Measurements from ENCODE around the gene ZNF420. TPM values are rescaled to one million over a fixed set of nuclear protein-coding genes. Genes with fewer than 3 reads are reported as not detected.
"Not testable (repeated sequence)": the region's sequence is repeated elsewhere in the genome, so short reads cannot be mapped to it uniquely, and the experiment has no call there.

ZNF420 gene
- total RNA-seq, 1 donor from 2014 or later = 12.2 TPM

DNA sequence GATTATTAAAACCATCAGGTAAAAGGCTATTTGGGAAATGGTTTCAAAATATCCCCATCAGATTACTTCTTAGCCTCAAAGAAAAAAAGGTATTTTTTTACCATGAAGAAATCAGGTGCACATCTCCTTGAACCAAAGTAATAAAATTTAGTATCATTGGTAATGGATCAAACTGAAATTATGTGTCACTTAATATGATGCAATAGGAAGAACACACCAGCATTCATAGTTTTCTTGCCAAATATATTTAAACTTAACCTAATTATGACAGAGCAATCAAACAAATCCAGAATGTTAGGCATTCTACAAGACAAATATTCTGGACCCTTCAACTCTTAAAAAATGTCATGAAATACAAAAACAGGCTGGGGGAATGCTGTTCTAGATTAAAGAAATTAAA is 4.1 kb upstream of the ZNF420 start:
- H3K27me3 Mint-ChIP-seq (ENCODE audit: low read depth) = no peaks in the 10 kb centered on the region
- DNase-seq (ENCODE audit: low read depth, low spot score) = no peak
- H3K9me3 Mint-ChIP-seq = peaks cover 6% of the 10 kb centered on the region
- H3K27ac Mint-ChIP-seq (ENCODE audit: unreplicated experiment) = no peak overlapping the region
- TF ChIP-seq, protein P1, sequence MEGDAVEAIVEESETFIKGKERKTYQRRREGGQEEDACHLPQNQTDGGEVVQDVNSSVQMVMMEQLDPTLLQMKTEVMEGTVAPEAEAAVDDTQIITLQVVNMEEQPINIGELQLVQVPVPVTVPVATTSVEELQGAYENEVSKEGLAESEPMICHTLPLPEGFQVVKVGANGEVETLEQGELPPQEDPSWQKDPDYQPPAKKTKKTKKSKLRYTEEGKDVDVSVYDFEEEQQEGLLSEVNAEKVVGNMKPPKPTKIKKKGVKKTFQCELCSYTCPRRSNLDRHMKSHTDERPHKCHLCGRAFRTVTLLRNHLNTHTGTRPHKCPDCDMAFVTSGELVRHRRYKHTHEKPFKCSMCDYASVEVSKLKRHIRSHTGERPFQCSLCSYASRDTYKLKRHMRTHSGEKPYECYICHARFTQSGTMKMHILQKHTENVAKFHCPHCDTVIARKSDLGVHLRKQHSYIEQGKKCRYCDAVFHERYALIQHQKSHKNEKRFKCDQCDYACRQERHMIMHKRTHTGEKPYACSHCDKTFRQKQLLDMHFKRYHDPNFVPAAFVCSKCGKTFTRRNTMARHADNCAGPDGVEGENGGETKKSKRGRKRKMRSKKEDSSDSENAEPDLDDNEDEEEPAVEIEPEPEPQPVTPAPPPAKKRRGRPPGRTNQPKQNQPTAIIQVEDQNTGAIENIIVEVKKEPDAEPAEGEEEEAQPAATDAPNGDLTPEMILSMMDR (conservative IDR thresholded peaks at IDR 0.05) = no peak
- H3K36me3 Mint-ChIP-seq (ENCODE audit: low read depth) = peaks cover 33% of the 10 kb centered on the region
- no peak overlapping the region for H3K4me3 Mint-ChIP-seq
- H3K4me1 Mint-ChIP-seq = peaks cover 16% of the 10 kb centered on the region

DNA sequence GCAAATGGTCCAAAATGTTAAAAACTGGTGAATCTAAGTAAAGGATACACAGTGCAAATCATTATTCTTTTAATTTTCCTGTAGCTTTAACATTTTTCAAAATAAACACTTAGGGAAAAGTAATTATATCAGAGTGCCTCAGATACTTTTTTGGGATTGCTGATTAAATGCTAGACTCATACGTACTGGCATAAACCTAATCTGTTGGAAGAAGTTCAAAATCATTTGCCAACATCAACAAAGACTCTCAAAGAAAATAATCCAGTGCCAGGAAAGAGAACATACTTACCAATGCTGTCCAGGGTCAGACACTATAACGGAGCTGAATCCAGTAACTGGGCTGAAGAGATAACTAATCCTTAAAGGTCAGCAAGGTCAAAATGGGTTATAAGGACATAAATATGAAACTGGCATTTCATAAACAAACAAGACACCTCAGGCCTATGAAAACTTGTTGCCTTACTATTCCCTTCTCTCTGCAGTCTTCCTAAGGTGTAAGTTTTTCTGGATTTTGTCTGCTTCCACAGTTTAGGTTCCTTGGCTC is 3.3 kb upstream of the ZNF420 start:
- H3K9me3 Mint-ChIP-seq = peaks cover 6% of the 10 kb centered on the region
- H3K36me3 Mint-ChIP-seq (ENCODE audit: low read depth) = peaks cover 36% of the 10 kb centered on the region
- TF ChIP-seq, protein P1 (conservative IDR thresholded peaks at IDR 0.05) = no peak
- no peaks in the 10 kb centered on the region for H3K27me3 Mint-ChIP-seq (ENCODE audit: low read depth)
- peaks cover 21% of the 10 kb centered on the region for H3K4me1 Mint-ChIP-seq
- H3K4me3 Mint-ChIP-seq = peak overlapping the region; percentile 28
- DNase-seq (ENCODE audit: low read depth, low spot score) = no peak
- no peak overlapping the region for H3K27ac Mint-ChIP-seq (ENCODE audit: unreplicated experiment)

GRCh38 chr19:37076524-37076923 is 1.7 kb upstream of the ZNF420 start:
- peaks cover 41% of the 10 kb centered on the region for H3K36me3 Mint-ChIP-seq (ENCODE audit: low read depth)
- not testable (repeated sequence) for H3K27ac Mint-ChIP-seq (ENCODE audit: unreplicated experiment); H3K9me3 Mint-ChIP-seq; DNase-seq (ENCODE audit: low read depth, low spot score); H3K27me3 Mint-ChIP-seq (ENCODE audit: low read depth)
- H3K4me1 Mint-ChIP-seq = peaks cover 21% of the 10 kb centered on the region
- peak overlapping the region; percentile 78 for H3K4me3 Mint-ChIP-seq

- peaks cover 46% of the 10 kb centered on the region for H3K36me3 Mint-ChIP-seq (ENCODE audit: low read depth)
- peaks cover 21% of the 10 kb centered on the region for H3K4me1 Mint-ChIP-seq
- DNase-seq (ENCODE audit: low read depth, low spot score) = no peak
- H3K27me3 Mint-ChIP-seq (ENCODE audit: low read depth) = no peaks in the 10 kb centered on the region
- peaks cover 10% of the 10 kb centered on the region for H3K9me3 Mint-ChIP-seq
- peak overlapping the region; percentile 81 for H3K27ac Mint-ChIP-seq (ENCODE audit: unreplicated experiment)
- H3K4me3 Mint-ChIP-seq = peak overlapping the region; percentile 99
- TF ChIP-seq, protein P1 (conservative IDR thresholded peaks at IDR 0.05) = no peak
Measured at GRCh38 chr19:37077501-37077933, 716 bp upstream of the ZNF420 start.

DNA sequence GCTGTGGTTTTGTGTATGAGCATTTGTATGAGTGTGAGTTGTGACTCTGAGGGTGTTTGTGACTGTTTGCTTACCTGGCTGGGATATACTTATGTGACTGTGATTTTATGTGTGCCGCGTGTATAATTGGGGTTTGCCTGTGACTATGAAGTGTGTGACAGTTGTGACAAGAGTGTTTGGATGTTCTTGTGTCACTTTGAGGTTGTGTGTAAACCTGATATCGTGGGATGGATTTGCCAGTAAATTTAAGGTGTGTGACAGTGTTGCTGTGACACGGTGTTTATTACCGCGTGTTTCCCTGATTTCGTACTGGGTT is 442 bp downstream of the ZNF420 start:
- Mint-ChIP-seq H3K36me3 (ENCODE audit: low read depth) (peaks cover 54% of the 10 kb centered on the region), H3K9me3 (peaks cover 10% of the 10 kb centered on the region), H3K27ac (ENCODE audit: unreplicated experiment) (peak overlapping the region; percentile 96), H3K27me3 (ENCODE audit: low read depth) (no peaks in the 10 kb centered on the region), H3K4me3 (peak overlapping the region; percentile 99), H3K4me1 (peaks cover 21% of the 10 kb centered on the region)
- no peak for DNase-seq (ENCODE audit: low read depth, low spot score)
- TF ChIP-seq, protein P1 (conservative IDR thresholded peaks at IDR 0.05) = no peak

- peaks cover 54% of the 10 kb centered on the region for H3K36me3 Mint-ChIP-seq (ENCODE audit: low read depth)
- peaks cover 21% of the 10 kb centered on the region for H3K4me1 Mint-ChIP-seq
- peaks cover 10% of the 10 kb centered on the region for H3K9me3 Mint-ChIP-seq
- no peak overlapping the region for H3K27ac Mint-ChIP-seq (ENCODE audit: unreplicated experiment)
- DNase-seq (ENCODE audit: low read depth, low spot score) = no peak
- H3K4me3 Mint-ChIP-seq = peak overlapping the region; percentile 99
- TF ChIP-seq, protein P1 (conservative IDR thresholded peaks at IDR 0.05) = no peak
- no peaks in the 10 kb centered on the region for H3K27me3 Mint-ChIP-seq (ENCODE audit: low read depth)
Measured at GRCh38 chr19:37079238-37079637, 1.0 kb downstream of the ZNF420 start.

Measured in neural crest cell (in vitro differentiated cells).